Activated gamma-delta T cell treated with Interleukin-2 at 50 U/mL for 16 hours (primary cell): ENCODE results near the gene MCUR1.
"Not testable (repeated sequence)": the region's sequence is repeated elsewhere in the genome, so short reads cannot be mapped to it uniquely, and the experiment has no call there.

Experiments
- DNase-seq: peaks from one replicate; pipeline ENCODE4 v3.0.0-alpha.2; 2020

MCUR1 gene

GRCh38 chr6:13814176-13814937 is at the start of gene MCUR1:
MCUR1 (minus strand) TSS chr6:13814557; CDS start chr6:13814429, 128 bp downstream.
- DNase-seq: peak; percentile 69

GRCh38 chr6:13863699-13864155 is 49.4 kb upstream of the MCUR1 start:
- no peak for DNase-seq

- not testable (repeated sequence) for DNase-seq
Observed at GRCh38 chr6:13860556-13861185, 46.3 kb upstream of the MCUR1 start.

- no peak for DNase-seq
Observed at GRCh38 chr6:13859871-13860555, 45.7 kb upstream of the MCUR1 start.

- no peak for DNase-seq
Observed at GRCh38 chr6:13854716-13855250, 40.4 kb upstream of the MCUR1 start.

GRCh38 chr6:13853871-13854270 is 39.5 kb upstream of the MCUR1 start:
- no peak for DNase-seq

GRCh38 chr6:13851803-13852202 is 37.4 kb upstream of the MCUR1 start:
- DNase-seq: no peak

- DNase-seq: no peak
Observed at GRCh38 chr6:13851330-13851729, 37.0 kb upstream of the MCUR1 start.

GRCh38 chr6:13850690-13851089 is 36.3 kb upstream of the MCUR1 start:
- DNase-seq: not testable (repeated sequence)

- DNase-seq: no peak
Observed at GRCh38 chr6:13848522-13849150, 34.3 kb upstream of the MCUR1 start.

- no peak for DNase-seq
Observed at GRCh38 chr6:13847326-13848050, 33.1 kb upstream of the MCUR1 start.

- DNase-seq: no peak
Observed at GRCh38 chr6:13846841-13847240, 32.5 kb upstream of the MCUR1 start.

GRCh38 chr6:13841936-13842335 is 27.6 kb upstream of the MCUR1 start:
- no peak for DNase-seq

GRCh38 chr6:13838616-13839015 is 24.3 kb upstream of the MCUR1 start:
- DNase-seq: no peak

- no peak for DNase-seq
Observed at GRCh38 chr6:13836170-13836569, 21.8 kb upstream of the MCUR1 start.

GRCh38 chr6:13834790-13835189 is 20.4 kb upstream of the MCUR1 start:
- no peak for DNase-seq

GRCh38 chr6:13834018-13834417 is 19.7 kb upstream of the MCUR1 start:
- DNase-seq: not testable (repeated sequence)

- no peak for DNase-seq
Observed at GRCh38 chr6:13832778-13833177, 18.4 kb upstream of the MCUR1 start.

- no peak for DNase-seq
Observed at GRCh38 chr6:13831615-13832014, 17.3 kb upstream of the MCUR1 start.

GRCh38 chr6:13830803-13831202 is 16.4 kb upstream of the MCUR1 start:
- DNase-seq: no peak

- DNase-seq: not testable (repeated sequence)
Observed at GRCh38 chr6:13829419-13829818, 15.1 kb upstream of the MCUR1 start.

- not testable (repeated sequence) for DNase-seq
Observed at GRCh38 chr6:13828656-13829301, 14.4 kb upstream of the MCUR1 start.
